ENCODE results near the gene DLX4.

Gene DLX4

GRCh38 chr17:49987290-49987585 is 18.2 kb downstream of the DLX4 start:
- no peak for DNase-seq (ENCODE audit: low read depth)

GRCh38 chr17:49987681-49988441 is 18.9 kb downstream of the DLX4 start:
- DNase-seq (ENCODE audit: low read depth): no peak

- DNase-seq (ENCODE audit: low read depth): no peak
These were observed 20.5 kb downstream of the DLX4 start for GRCh38 chr17:49989518-49989880.

GRCh38 chr17:49990331-49990730 is 21.3 kb downstream of the DLX4 start:
- no peak for DNase-seq (ENCODE audit: low read depth)

- DNase-seq (ENCODE audit: low read depth): no peak
These were observed 21.9 kb downstream of the DLX4 start for GRCh38 chr17:49990921-49991320.

GRCh38 chr17:49991409-49991808 is 22.4 kb downstream of the DLX4 start:
- no peak for DNase-seq (ENCODE audit: low read depth)

GRCh38 chr17:49992191-49992932 is 23.4 kb downstream of the DLX4 start:
- DNase-seq (ENCODE audit: low read depth): no peak

GRCh38 chr17:49992933-49993422 is 24.0 kb downstream of the DLX4 start:
- no peak for DNase-seq (ENCODE audit: low read depth)

GRCh38 chr17:49993423-49994060 is 24.6 kb downstream of the DLX4 start:
- DNase-seq (ENCODE audit: low read depth): no peak

- no peak for DNase-seq (ENCODE audit: low read depth)
These were observed 25.4 kb downstream of the DLX4 start for GRCh38 chr17:49994085-49995054.

GRCh38 chr17:49995055-49995738 is 26.2 kb downstream of the DLX4 start, which contains the start of gene DLX3:
DLX3 (minus strand) TSS chr17:49995224; CDS start chr17:49994998, 226 bp downstream.
- DNase-seq (ENCODE audit: low read depth): no peak

- DNase-seq (ENCODE audit: low read depth): no peak
These were observed 27.1 kb downstream of the DLX4 start for GRCh38 chr17:49996121-49996494.

GRCh38 chr17:49996495-49997300 is 27.7 kb downstream of the DLX4 start:
- DNase-seq (ENCODE audit: low read depth): peak; percentile 59

- DNase-seq (ENCODE audit: low read depth): no peak
These were observed 28.3 kb downstream of the DLX4 start for GRCh38 chr17:49997301-49997650.

GRCh38 chr17:49997773-49998703 is 29.0 kb downstream of the DLX4 start:
- DNase-seq (ENCODE audit: low read depth): peak; percentile 74

- DNase-seq (ENCODE audit: low read depth): no peak
These were observed 30.0 kb downstream of the DLX4 start for GRCh38 chr17:49998836-49999511.

- DNase-seq (ENCODE audit: low read depth): no peak
These were observed 34.9 kb downstream of the DLX4 start for GRCh38 chr17:50003911-50004310.

GRCh38 chr17:50009282-50009681 is 40.3 kb downstream of the DLX4 start:
- no peak for DNase-seq (ENCODE audit: low read depth)

GRCh38 chr17:50013079-50013478 is 44.1 kb downstream of the DLX4 start:
- DNase-seq (ENCODE audit: low read depth): no peak

All from activated T-helper 9 cell treated with anti-CD3 and anti-CD28 coated beads, Interleukin-2, amount 50 U/mL, for 16 hours (primary cell).